DND-41 (cell line): ENCODE results near the gene DCLK2.

ENCODE experiments used
- EZH2 ChIP-seq: IDR thresholded peaks from 3 replicates; pipeline ENCODE4 v1.6.1; 2012; ENCODE audit warnings: borderline replicate concordance, low read depth, mild to moderate bottlenecking, moderate library complexity, low read length, inconsistent platforms; ENCODE audit not compliant: severe bottlenecking
- TF ChIP-seq, protein P1 (sequence below): IDR thresholded peaks from 2 replicates; pipeline ENCODE4 v1.5.1; 2012; ENCODE audit warnings: borderline replicate concordance, low read length, moderate library complexity, mild to moderate bottlenecking; ENCODE audit not compliant: poor library complexity, severe bottlenecking; ENCODE audit errors: extremely low read depth

GRCh38 chr4:150065740-150066139 lies 12.5 kb upstream of the DCLK2 start:
- TF ChIP-seq, protein P1, sequence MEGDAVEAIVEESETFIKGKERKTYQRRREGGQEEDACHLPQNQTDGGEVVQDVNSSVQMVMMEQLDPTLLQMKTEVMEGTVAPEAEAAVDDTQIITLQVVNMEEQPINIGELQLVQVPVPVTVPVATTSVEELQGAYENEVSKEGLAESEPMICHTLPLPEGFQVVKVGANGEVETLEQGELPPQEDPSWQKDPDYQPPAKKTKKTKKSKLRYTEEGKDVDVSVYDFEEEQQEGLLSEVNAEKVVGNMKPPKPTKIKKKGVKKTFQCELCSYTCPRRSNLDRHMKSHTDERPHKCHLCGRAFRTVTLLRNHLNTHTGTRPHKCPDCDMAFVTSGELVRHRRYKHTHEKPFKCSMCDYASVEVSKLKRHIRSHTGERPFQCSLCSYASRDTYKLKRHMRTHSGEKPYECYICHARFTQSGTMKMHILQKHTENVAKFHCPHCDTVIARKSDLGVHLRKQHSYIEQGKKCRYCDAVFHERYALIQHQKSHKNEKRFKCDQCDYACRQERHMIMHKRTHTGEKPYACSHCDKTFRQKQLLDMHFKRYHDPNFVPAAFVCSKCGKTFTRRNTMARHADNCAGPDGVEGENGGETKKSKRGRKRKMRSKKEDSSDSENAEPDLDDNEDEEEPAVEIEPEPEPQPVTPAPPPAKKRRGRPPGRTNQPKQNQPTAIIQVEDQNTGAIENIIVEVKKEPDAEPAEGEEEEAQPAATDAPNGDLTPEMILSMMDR, result no peak
- TF ChIP-seq EZH2, result no peak
